ENCODE measurements around the gene IQGAP1. TPM values are rescaled to one million over a fixed set of nuclear protein-coding genes. Genes with fewer than 3 reads are reported as not detected.

The IQGAP1 gene
- total and polyA plus RNA-seq, 8 donors, result 22.3 to 222 (median 86.4) TPM

DNA sequence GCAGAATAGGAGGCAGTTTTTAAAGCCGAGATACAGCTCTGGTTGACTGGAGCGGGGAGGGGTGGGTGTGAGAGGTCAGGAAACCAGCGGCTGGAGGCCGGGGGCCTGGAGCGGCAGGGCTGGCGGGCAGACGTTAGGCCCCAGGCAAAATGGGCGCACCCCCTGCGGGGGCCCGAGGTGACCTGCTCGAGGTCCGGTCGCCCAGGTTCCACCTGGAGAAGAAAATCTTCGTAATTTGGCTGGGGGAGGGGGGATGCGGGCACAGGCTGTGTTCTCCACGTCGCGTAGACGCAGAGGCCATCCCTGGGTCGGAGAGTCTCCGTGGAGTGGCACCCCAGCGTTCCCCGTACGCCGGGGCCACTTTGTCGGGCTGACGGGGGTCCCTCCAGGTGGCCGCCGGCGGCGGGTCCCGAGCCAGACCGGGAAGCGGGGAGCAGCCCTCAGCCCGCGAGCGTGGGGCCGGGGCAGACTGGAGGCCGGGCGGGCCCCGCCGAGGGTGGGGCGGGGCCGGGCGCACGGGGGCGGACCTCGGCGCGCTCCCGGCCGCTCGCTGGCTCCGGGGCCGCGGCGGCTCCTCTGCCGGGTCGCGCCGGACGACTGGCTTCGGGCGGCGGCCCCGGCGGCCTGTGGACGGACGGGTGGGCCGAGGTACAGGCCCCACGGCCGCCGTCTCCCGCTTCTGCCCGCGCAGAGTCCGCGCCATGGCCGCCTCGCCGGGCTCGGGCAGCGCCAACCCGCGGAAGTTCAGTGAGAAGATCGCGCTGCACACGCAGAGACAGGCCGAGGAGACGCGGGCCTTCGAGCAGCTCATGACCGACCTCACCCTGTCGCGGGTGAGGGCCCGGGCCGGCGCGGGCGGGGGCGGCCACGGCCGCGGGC, 141.6 kb downstream of the IQGAP1 start, which contains the start of gene CRTC3:
CRTC3 (plus strand) TSS at position 553 of the 879 bp plus-strand sequence; CDS start at position 702, 149 bp downstream.
- Histone ChIP-seq H3K27ac (peak within 1 kb of the TSS; percentile 91 to 98 (median 94)), H3K4me1 (peaks cover 19 to 47% (median 36%) of the 10 kb centered on the region in 4 donors), H3K4me3 (peak within 1 kb of the TSS; percentile 64 to 86 (median 76)), H3K27me3 (no peaks in the 10 kb centered on the region), H3K36me3 (no peaks in the 10 kb centered on the region), H3K9me3 (no peaks in the 10 kb centered on the region)
- 1 to 7% (median 2%) methylated on average over 14 to 99 of the region's 104 CpGs for WGBS, 5 donors
- DNase-seq, result peak; percentile 50 to 82
- intact Hi-C loops (cut with DNase I; ENCODE audit: low total_unique reads), result no loop called here
- no peak for TF ChIP-seq POLR2A (IDR thresholded peaks at IDR 0.05)
- TF ChIP-seq POLR2AphosphoS5 (IDR thresholded peaks at IDR 0.05), result peak in 1 of 3 donors; percentile 44
- TF ChIP-seq, protein P1, sequence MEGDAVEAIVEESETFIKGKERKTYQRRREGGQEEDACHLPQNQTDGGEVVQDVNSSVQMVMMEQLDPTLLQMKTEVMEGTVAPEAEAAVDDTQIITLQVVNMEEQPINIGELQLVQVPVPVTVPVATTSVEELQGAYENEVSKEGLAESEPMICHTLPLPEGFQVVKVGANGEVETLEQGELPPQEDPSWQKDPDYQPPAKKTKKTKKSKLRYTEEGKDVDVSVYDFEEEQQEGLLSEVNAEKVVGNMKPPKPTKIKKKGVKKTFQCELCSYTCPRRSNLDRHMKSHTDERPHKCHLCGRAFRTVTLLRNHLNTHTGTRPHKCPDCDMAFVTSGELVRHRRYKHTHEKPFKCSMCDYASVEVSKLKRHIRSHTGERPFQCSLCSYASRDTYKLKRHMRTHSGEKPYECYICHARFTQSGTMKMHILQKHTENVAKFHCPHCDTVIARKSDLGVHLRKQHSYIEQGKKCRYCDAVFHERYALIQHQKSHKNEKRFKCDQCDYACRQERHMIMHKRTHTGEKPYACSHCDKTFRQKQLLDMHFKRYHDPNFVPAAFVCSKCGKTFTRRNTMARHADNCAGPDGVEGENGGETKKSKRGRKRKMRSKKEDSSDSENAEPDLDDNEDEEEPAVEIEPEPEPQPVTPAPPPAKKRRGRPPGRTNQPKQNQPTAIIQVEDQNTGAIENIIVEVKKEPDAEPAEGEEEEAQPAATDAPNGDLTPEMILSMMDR (IDR thresholded peaks at IDR 0.05), result no peak

DNA sequence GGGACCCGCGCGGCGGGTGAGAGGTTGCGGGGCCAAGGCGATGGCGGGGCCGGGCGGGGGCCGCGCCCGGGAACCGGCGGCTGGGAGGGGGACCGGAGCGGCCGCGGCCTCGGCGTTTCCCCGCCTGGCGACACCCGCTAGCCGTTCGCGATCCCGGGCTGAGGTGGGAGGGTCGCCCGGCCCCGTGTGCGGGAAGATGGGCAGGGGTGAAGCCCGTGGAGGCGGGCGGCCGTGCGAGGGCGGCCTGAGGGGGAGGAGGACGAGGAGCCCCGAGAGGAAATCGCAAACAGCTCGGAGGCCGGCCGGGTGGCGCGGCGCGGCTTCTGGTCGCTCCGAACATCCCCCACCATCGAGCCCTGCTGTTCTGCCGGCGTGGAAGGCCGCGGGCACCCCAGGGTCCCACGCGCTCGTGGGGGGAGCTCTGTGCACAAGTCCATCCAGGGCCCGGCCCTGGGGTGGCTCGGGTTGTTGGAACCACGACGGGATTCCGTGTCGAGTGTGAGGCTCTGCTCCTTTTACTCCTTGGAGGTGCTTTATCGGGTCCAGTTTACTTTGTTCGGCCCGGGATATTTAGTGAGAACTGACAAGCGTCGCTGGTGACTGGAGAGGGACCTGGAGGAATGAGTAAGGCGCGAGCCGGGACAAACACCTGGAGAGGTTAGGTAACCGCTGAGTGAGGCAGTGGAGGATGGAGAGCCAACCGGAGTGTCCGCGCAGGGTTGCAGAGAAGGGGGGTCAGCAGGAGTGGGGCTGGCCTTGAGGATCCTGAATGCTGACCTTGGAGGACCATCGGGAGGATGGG, 142.4 kb downstream of the IQGAP1 start:
- H3K4me3 ChIP-seq, result peak overlapping the region; percentile 64 to 86 (median 76)
- peaks cover 19 to 54% (median 42%) of the 10 kb centered on the region in 4 donors for H3K4me1 ChIP-seq
- intact Hi-C loops (cut with DNase I; ENCODE audit: low total_unique reads), result no loop called here
- no peak for TF ChIP-seq EP300 (IDR thresholded peaks at IDR 0.05)
- no peak for TF ChIP-seq POLR2AphosphoS5 (IDR thresholded peaks at IDR 0.05)
- no peak for TF ChIP-seq POLR2A (IDR thresholded peaks at IDR 0.05)
- TF ChIP-seq, protein P1 (IDR thresholded peaks at IDR 0.05), result no peak
- no peaks in the 10 kb centered on the region for H3K27me3 ChIP-seq
- DNase-seq, result peak; percentile 44 to 78
- peak overlapping the region; percentile 91 to 98 (median 94) for H3K27ac ChIP-seq
- no peaks in the 10 kb centered on the region for H3K36me3 ChIP-seq
- H3K9me3 ChIP-seq, result no peaks in the 10 kb centered on the region
- 0 to 3% (median 1%) methylated on average over 13 to 76 of the region's 76 CpGs for WGBS, 5 donors

DNA sequence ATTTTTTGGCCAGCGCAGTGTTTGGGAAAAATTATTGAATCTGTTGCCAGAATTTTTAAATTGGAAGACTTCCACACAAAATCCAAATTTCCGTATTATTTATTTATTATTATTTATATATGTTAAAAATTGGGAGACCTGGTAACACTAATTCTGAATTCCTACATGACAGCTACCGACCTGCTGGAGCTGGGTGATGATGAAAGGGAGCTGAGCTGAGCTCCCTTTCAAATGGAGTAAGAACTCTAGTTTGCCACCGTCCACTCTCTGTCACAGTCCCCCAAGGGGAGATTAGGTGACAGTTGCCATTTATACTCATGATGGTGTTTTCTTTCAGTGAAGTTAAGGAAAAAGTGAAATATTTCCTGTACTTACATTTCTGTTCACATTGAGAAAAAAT, 143.1 kb downstream of the IQGAP1 start:
- no peak for DNase-seq
- Histone ChIP-seq H3K27me3 (no peaks in the 10 kb centered on the region), H3K27ac (peak overlapping the region in 4 of 5 donors; percentile 91 to 95 (median 93)), H3K4me1 (peaks cover 24 to 61% (median 49%) of the 10 kb centered on the region in 4 donors), H3K36me3 (no peaks in the 10 kb centered on the region), H3K9me3 (no peaks in the 10 kb centered on the region), H3K4me3 (peak overlapping the region; percentile 64 to 86 (median 76))
- TF ChIP-seq EP300 (IDR thresholded peaks at IDR 0.05), result no peak
- TF ChIP-seq POLR2AphosphoS5 (IDR thresholded peaks at IDR 0.05), result no peak
- no peak for TF ChIP-seq POLR2A (IDR thresholded peaks at IDR 0.05)
- TF ChIP-seq, protein P1 (IDR thresholded peaks at IDR 0.05), result no peak
- intact Hi-C loops (cut with DNase I; ENCODE audit: low total_unique reads), result no loop called here
- WGBS, 5 donors, result 38 to 46% (median 42%) methylated on average over 4 of the region's 4 CpGs

DNA sequence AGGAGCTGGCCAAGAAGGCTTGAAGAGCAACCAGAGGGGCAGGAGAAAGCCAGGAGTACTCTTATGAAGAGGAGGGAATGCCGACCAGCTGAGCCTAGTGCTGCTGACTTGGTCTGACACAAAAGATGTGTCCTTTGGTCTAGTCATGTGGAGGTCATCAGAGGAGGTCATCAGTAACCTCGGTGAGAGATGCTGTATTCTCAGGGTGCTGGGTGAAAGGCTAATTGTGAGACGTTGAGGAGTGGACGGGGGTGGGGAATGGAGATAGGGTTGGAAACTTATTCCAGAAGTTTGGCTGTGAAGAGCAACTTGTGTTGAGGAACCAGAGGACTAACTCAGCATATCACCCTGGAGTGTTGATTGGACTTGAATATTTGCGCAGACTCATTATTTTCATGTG, 147.2 kb downstream of the IQGAP1 start:
- H3K27ac ChIP-seq, result no peak overlapping the region

More for the DNA sequence above, 147.2 kb downstream of the IQGAP1 start:
- Histone ChIP-seq H3K9me3 (no peaks in the 10 kb centered on the region), H3K4me1 (peaks cover 24 to 75% (median 48%) of the 10 kb centered on the region in 4 donors), H3K36me3 (peaks cover 0 to 7% (median 6%) of the 10 kb centered on the region in 4 donors), H3K27me3 (no peaks in the 10 kb centered on the region), H3K4me3 (no peak overlapping the region)
- WGBS, 5 donors, result 70 to 79% (median 75%) methylated on average over 5 of the region's 5 CpGs
- no peak for DNase-seq
- TF ChIP-seq POLR2A (IDR thresholded peaks at IDR 0.05), result no peak
- TF ChIP-seq POLR2AphosphoS5 (IDR thresholded peaks at IDR 0.05), result no peak
- no peak for TF ChIP-seq EP300 (IDR thresholded peaks at IDR 0.05)
- TF ChIP-seq, protein P1 (IDR thresholded peaks at IDR 0.05), result no peak
- intact Hi-C loops (cut with DNase I; ENCODE audit: low total_unique reads), result no loop called here
